GM23338 (cell line): ENCODE data around the gene CNOT6.

ENCODE experiments used
- CTCF ChIP-seq, 2 experiments: fragments of 200-600 bp in 1 of 2; sonication (generic) in 1 of 2; conservative IDR thresholded peaks; 2 replicates each; pipeline versions ENCODE4 v1.5.1 to v1.6.1; 2016 to 2017; ENCODE audit warnings: antibody characterized with exemption in 2 of 2, low read depth in 2 of 2, mild to moderate bottlenecking in 2 of 2, moderate library complexity in 1 of 2
- ETS1 ChIP-seq: IDR thresholded peaks from 2 replicates; pipeline ENCODE4 v1.6.1; 2016; ENCODE audit warnings: antibody characterized with exemption
- EZH2 ChIP-seq: fragments of 200-600 bp; sonication (generic); IDR thresholded peaks from one replicate; pipeline ENCODE4 v1.8.0; 2017; ENCODE audit warnings: antibody characterized with exemption, mild to moderate bottlenecking, low read depth; ENCODE audit not compliant: unreplicated experiment
- EZH2phosphoT487 ChIP-seq: fragments of 200-600 bp; sonication (generic); IDR thresholded peaks from one replicate; pipeline ENCODE4 v1.8.1; 2018; ENCODE audit warnings: antibody characterized with exemption; ENCODE audit not compliant: unreplicated experiment
- JUNB ChIP-seq: IDR thresholded peaks from one replicate; pipeline ENCODE4 v1.6.1; 2016; ENCODE audit warnings: antibody characterized with exemption; ENCODE audit not compliant: unreplicated experiment
- POLR2AphosphoS5 ChIP-seq: IDR thresholded peaks from 2 replicates; pipeline ENCODE4 v1.6.1; 2016; ENCODE audit warnings: antibody characterized with exemption, low read depth
- REST ChIP-seq: IDR thresholded peaks from one replicate; pipeline ENCODE4 v1.6.1; 2018; ENCODE audit warnings: antibody characterized with exemption; ENCODE audit not compliant: unreplicated experiment
- STAT1 ChIP-seq: IDR thresholded peaks from one replicate; pipeline ENCODE4 v1.6.1; 2016; ENCODE audit warnings: antibody characterized with exemption; ENCODE audit not compliant: unreplicated experiment
- ZNF114 ChIP-seq: fragments of 250-450 bp; sonication (Bioruptor Pico); IDR thresholded peaks from 2 replicates; pipeline ENCODE4 v1.5.0; 2020; ENCODE audit warnings: mild to moderate bottlenecking, moderate library complexity

- TF ChIP-seq CTCF (conservative IDR thresholded peaks at IDR 0.05; ENCODE audit: low read depth in 2 of 2) (no peak), EZH2phosphoT487 (no peak), POLR2AphosphoS5 (no peak), ETS1 (no peak), REST (no peak), STAT1 (no peak), ZNF114 (CRISPR knock-in tag) (no peak), JUNB (no peak), EZH2 (no peak)
Measured at GRCh38 chr5:180599981-180600553, 105.9 kb downstream of the CNOT6 start.
